ENCODE measurements around the gene EXOC2. TPM values are rescaled to one million over a fixed set of nuclear protein-coding genes. Genes with fewer than 3 reads are reported as not detected.

Gene EXOC2
- total RNA-seq, 4 donors from 2014 or later, result 18.1 to 32.3 (median 21.6) TPM

GRCh38 chr6:474453-475185 lies 218.3 kb downstream of the EXOC2 start:
- DNase-seq (ENCODE audit: low spot score) (no peak), ATAC-seq (ENCODE audit: low FRiP score) (no peak)
- TF ChIP-seq, protein P1, sequence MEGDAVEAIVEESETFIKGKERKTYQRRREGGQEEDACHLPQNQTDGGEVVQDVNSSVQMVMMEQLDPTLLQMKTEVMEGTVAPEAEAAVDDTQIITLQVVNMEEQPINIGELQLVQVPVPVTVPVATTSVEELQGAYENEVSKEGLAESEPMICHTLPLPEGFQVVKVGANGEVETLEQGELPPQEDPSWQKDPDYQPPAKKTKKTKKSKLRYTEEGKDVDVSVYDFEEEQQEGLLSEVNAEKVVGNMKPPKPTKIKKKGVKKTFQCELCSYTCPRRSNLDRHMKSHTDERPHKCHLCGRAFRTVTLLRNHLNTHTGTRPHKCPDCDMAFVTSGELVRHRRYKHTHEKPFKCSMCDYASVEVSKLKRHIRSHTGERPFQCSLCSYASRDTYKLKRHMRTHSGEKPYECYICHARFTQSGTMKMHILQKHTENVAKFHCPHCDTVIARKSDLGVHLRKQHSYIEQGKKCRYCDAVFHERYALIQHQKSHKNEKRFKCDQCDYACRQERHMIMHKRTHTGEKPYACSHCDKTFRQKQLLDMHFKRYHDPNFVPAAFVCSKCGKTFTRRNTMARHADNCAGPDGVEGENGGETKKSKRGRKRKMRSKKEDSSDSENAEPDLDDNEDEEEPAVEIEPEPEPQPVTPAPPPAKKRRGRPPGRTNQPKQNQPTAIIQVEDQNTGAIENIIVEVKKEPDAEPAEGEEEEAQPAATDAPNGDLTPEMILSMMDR (IDR thresholded peaks at IDR 0.05), result no peak

DNA sequence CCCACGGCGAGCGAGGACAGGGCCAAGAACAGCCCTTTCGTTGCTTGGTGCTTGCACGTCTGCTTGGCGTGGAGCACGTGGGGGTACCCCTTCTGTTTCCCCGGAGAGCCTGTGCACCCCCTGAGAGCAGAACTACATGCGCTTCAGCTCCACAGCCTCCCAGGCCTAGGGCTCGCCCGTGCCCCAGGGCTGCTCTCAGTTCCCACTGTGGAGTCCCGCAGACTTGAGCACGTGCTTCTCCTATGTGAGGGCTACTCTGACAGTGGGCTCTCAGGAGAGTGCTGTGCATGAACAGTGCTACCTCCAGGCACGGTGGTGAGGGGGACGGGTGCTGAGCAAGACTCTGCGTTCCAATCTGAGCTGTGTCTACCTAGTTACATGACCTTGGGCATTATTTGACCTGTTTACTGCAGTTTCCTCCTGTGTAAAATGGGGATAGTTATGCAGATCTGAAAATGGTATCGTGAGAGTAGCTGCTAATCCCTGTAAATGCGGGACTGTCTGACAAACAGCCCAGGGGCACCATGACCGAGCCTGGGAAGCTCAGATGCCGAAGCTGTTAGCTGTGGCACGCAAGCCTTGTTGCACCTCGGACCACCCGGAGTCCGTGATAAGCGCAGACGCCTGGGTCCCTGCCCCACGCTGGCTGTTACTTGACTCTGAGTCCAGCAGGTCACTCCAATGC lies 219.0 kb downstream of the EXOC2 start:
- ATAC-seq (ENCODE audit: low FRiP score), result no peak
- TF ChIP-seq, protein P1 (IDR thresholded peaks at IDR 0.05), result no peak
- no peak for DNase-seq (ENCODE audit: low spot score)

DNA sequence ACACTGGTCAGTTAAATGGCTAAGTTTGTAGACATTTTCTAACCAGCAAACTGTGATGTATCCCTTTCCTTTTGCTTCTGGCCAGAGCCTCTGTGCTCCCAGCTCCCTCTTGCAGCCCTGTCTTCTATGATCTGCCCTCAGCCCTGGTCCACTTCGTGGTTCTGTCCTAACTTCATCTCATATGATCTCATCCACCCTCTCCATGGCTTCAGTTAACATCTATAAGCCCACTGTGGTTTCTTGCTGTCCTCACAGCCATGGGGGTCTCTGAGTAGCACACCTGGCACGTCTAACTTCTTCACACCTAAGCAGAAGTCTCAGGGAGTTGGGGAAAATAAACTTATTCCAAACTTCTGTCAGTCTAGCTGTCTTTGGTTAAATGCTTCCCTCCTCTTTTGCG lies 219.6 kb downstream of the EXOC2 start:
- TF ChIP-seq, protein P1 (IDR thresholded peaks at IDR 0.05), result no peak
- DNase-seq (ENCODE audit: low spot score) (no peak), ATAC-seq (ENCODE audit: low FRiP score) (no peak)

DNA sequence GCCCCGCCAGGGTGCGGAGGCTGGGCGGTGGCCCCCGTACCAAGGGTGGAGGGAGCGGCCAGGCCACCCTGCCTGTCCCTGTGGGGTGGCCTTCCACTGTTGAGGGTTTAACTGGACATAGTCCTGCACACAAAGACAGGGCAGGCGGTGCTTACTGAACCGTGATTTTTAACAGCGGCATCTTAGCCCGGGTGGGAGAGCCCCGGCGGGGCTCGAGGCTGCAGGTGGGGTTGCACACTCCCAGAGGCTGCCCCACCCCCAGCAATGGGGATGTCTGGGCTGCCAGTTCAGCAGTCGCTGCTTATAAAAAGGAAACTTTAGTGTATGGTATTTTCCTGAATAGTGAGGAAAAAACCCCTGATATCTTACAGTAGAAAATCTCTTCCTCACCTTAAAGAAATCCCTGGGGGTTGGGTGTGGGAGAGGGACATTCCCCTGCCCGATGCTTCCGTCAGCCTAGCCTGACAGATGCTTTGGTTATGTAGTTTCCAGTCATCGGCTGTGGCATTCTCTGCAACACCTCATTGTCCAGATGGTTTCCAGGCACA lies 222.0 kb downstream of the EXOC2 start:
- TF ChIP-seq, protein P1 (IDR thresholded peaks at IDR 0.05), result no peak
- ATAC-seq (ENCODE audit: low FRiP score) (no peak), DNase-seq (ENCODE audit: low spot score) (no peak)

DNA sequence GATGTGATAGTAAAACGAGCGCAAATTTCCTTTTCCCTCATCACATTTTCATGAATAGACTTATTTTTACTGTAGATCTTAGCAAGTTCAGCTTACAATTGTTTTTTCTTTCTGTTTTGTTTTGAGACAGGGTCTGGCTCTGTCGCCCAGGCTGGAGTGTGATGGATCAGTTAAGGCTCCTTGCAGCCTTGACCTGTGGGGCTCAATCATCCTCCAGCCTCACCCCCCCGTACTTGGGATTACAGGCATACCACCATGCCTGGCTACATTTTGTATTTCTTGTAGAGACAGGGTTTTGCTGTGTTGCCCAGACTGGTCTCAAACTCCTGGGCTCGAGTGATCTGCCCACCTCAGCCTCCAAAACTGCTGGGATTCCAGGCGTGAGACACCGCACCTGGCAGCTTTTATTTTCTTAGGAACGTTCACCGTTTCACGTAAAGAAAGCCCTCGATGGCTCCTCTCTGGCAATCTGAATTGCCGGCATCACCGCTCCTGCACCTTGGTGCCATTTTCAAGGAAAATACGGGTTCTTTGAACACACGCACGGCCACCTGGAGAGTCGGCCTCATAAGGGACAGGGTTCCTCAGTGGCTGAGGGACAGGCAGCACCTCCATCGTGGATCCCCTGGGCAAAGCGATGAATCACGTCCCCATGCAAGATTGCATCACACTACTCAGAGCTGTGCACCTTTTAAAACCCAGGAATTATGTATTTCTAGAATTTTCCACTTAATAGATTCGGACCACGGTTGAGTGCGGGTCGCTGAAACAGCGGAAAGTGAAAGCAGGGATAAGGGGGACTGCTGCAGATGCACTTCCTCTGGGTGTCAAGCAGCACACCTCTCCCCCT lies 222.7 kb downstream of the EXOC2 start:
- TF ChIP-seq, protein P1 (IDR thresholded peaks at IDR 0.05), result no peak
- DNase-seq (ENCODE audit: low spot score) (no peak), ATAC-seq (ENCODE audit: low FRiP score) (no peak)

GRCh38 chr6:467671-468082 lies 225.3 kb downstream of the EXOC2 start:
- ATAC-seq (ENCODE audit: low FRiP score) (no peak), DNase-seq (ENCODE audit: low spot score) (no peak)
- TF ChIP-seq, protein P1 (IDR thresholded peaks at IDR 0.05), result no peak
